Adipocyte (in vitro differentiated cells): Measurements from ENCODE around the gene CTNS.

ENCODE experiments used
- DNase-seq: peaks from one replicate; pipeline ENCODE4 v3.0.0-alpha.2; 2015; ENCODE audit warnings: low read depth
- H3K27me3 ChIP-seq: replicated peaks from 2 replicates; pipeline ENCODE4 v1.7.0; 2013; ENCODE audit warnings: mild to moderate bottlenecking, low read length, moderate library complexity; ENCODE audit not compliant: control insufficient read depth, insufficient read depth
- H3K36me3 ChIP-seq: 2 replicates; pipeline ENCODE4 v1.7.0; 2013; ENCODE audit warnings: low read length, mild to moderate bottlenecking, moderate library complexity; ENCODE audit not compliant: control insufficient read depth, insufficient read depth, severe bottlenecking
- H3K4me1 ChIP-seq: 2 replicates; pipeline ENCODE4 v1.7.0; 2013; ENCODE audit warnings: mild to moderate bottlenecking, low read length, moderate library complexity; ENCODE audit not compliant: control insufficient read depth, insufficient read depth
- H3K4me3 ChIP-seq: 2 replicates; pipeline ENCODE4 v1.7.0; 2013; ENCODE audit warnings: mild to moderate bottlenecking, low read length, moderate library complexity
- H3K9ac ChIP-seq: 2 replicates; pipeline ENCODE4 v1.7.0; 2013; ENCODE audit warnings: mild to moderate bottlenecking, low read length, moderate library complexity
- H3K9me3 ChIP-seq: 2 replicates; pipeline ENCODE4 v1.7.0; 2013; ENCODE audit warnings: mild to moderate bottlenecking, low read length, moderate library complexity; ENCODE audit not compliant: control insufficient read depth

The CTNS gene

GRCh38 chr17:3636154-3636907 lies at the start of gene CTNS, which contains the start of gene SHPK:
CTNS (plus strand) TSS chr17:3636760; CDS start chr17:3640207, 3,447 bp downstream.
SHPK (minus strand) TSS chr17:3636250; CDS start chr17:3636219, 31 bp downstream.
- Histone ChIP-seq H3K27me3 (no peaks in the 10 kb centered on the region), H3K4me1 (peaks cover 28% of the 10 kb centered on the region), H3K9me3 (no peaks in the 10 kb centered on the region), H3K4me3 (peak within 1 kb of the TSS; percentile 96), H3K9ac (peak within 1 kb of the TSS; percentile 91), H3K36me3 (peaks cover 7% of the 10 kb centered on the region)
- DNase-seq = peak; percentile 99

- no peaks in the 10 kb centered on the region for H3K27me3 ChIP-seq
- no peaks in the 10 kb centered on the region for H3K9me3 ChIP-seq
- no peak for DNase-seq
- H3K4me1 ChIP-seq = peaks cover 2% of the 10 kb centered on the region
- H3K4me3 ChIP-seq = no peak overlapping the region
- peaks cover 42% of the 10 kb centered on the region for H3K36me3 ChIP-seq
- H3K9ac ChIP-seq = no peak overlapping the region
Observed at GRCh38 chr17:3589784-3590183, 46.8 kb upstream of the CTNS start.

- H3K4me3 ChIP-seq = no peak overlapping the region
- H3K9ac ChIP-seq = no peak overlapping the region
- peaks cover 42% of the 10 kb centered on the region for H3K36me3 ChIP-seq
- DNase-seq = no peak
- H3K27me3 ChIP-seq = no peaks in the 10 kb centered on the region
- peaks cover 2% of the 10 kb centered on the region for H3K4me1 ChIP-seq
- no peaks in the 10 kb centered on the region for H3K9me3 ChIP-seq
Observed at GRCh38 chr17:3590231-3590630, 46.3 kb upstream of the CTNS start.

DNA sequence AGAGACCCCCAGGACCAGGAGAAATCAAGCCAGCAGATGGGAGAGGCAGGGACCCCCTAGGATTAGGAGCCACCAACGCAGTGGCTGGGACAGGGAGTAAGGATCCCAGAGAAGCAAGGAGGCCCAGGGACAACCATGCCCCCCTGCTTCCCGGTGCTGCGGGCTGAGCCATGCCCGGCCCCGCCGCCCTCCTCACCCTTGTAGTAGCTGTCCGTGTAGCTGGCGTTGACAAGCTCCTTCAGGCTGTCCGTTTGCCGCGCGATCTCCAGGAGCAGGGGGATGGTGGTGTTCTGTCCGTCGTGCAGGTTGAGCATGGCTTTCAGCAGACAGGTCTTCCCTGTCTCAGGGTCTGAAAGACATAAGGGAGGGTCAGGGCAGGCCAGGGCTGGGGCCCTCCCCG lies 45.8 kb upstream of the CTNS start:
- no peak for DNase-seq
- Histone ChIP-seq H3K9ac (no peak overlapping the region), H3K36me3 (peaks cover 37% of the 10 kb centered on the region)

DNA sequence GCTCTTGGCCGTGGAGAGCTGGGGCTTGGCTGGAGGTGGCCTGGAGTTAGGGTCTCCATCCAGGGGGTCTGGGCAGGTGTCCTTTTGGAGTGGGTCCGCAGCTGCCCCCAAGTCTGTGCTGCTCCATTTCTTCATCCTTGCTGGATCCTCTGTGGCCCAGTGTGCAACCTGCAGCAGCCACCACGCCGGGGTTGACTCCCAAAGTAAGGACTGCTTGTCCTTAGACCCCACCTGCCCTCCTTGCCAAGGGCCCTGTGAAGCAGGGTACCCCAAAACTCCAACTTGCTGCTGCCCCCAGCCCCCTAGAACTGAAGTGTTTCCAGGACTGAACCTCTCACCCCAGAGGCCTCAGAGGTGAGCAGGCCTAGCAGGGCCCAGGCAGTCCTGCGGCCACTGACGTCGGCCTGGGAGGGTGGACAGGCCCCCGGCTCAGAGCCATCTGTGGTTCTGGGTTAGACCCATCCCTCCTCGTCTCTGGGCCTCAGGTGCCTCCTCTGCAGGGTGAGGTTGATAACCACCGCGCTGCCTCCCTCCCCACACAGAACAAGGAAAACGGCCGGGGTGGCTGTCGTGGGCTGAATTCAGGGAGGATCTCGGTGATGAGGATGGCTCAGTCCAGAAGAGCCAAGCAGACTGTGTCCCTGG lies 44.2 kb upstream of the CTNS start:
- Histone ChIP-seq H3K4me1 (peaks cover 2% of the 10 kb centered on the region), H3K9ac (no peak overlapping the region), H3K4me3 (no peak overlapping the region), H3K27me3 (no peaks in the 10 kb centered on the region), H3K9me3 (no peaks in the 10 kb centered on the region), H3K36me3 (peaks cover 28% of the 10 kb centered on the region)
- DNase-seq = no peak

More for the DNA sequence above, 45.8 kb upstream of the CTNS start:
- Histone ChIP-seq H3K27me3 (no peaks in the 10 kb centered on the region), H3K9me3 (no peaks in the 10 kb centered on the region), H3K4me3 (no peak overlapping the region), H3K4me1 (peaks cover 2% of the 10 kb centered on the region)

DNA sequence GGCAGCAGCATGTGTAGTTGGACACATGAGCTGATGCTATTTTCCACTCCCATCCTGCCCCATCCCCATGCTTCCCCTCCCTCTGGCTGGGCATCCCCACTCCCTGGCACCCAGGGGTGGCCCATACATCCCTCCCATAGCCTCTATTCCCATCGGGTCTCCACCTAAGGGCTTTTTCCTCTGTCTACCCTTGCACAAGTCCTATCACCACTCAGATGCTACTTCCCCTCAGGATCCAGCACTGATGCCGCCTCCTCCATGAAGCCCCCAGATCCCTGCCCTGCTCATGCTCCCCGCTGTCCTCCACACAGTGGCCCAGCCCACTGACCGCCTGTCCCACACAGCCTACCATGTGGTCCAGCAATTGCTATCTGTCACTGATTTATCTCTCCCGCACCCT lies 43.2 kb upstream of the CTNS start:
- H3K4me1 ChIP-seq = peaks cover 2% of the 10 kb centered on the region
- DNase-seq = no peak
- H3K27me3 ChIP-seq = no peaks in the 10 kb centered on the region
- H3K4me3 ChIP-seq = no peak overlapping the region
- no peaks in the 10 kb centered on the region for H3K9me3 ChIP-seq
- H3K9ac ChIP-seq = no peak overlapping the region
- H3K36me3 ChIP-seq = peaks cover 21% of the 10 kb centered on the region

DNA sequence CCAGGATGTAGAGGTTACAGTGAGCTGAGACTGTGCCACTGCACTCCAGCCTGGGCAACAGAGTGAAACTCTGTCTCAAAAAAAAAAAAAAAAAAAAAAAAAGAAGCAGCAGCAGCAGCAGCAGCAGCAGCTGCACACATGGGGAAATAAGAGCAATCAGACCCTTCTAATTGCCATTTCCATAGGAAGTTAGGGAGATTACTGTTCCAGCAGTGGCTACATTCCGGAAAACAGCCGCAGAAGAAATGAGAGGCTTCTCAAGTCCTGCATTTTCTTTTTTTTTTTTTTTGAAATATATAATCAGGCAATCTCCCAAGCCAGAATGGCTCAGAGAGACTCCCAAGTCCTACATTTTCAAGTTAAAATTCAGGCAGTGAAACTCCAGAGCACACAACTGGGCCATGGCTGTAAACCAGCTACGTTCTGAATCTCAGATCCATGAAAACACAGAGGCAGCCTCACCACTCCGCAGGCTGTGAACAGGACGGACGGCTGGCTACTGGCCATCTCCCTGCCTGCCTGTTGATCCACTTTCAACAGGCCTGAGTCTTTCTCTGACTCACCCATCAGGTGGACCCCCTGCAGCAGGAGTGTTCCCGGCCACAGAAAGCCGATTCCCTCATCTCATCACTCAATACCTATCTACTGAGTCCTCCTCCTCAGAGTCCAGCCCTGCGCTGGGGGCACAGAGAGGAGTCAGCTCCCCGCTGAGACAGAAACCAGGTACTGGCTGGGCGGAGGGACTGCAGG lies 42.3 kb upstream of the CTNS start:
- H3K9ac ChIP-seq = peak overlapping the region; percentile 29
- H3K36me3 ChIP-seq = peaks cover 21% of the 10 kb centered on the region
- H3K27me3 ChIP-seq = no peaks in the 10 kb centered on the region
- no peaks in the 10 kb centered on the region for H3K9me3 ChIP-seq
- H3K4me1 ChIP-seq = peaks cover 2% of the 10 kb centered on the region
- DNase-seq = peak; percentile 1
- no peak overlapping the region for H3K4me3 ChIP-seq

- H3K4me1 ChIP-seq = peaks cover 2% of the 10 kb centered on the region
- no peaks in the 10 kb centered on the region for H3K9me3 ChIP-seq
- H3K36me3 ChIP-seq = peaks cover 14% of the 10 kb centered on the region
Observed at GRCh38 chr17:3594976-3595375, 41.6 kb upstream of the CTNS start.

GRCh38 chr17:3596804-3597464 lies 39.6 kb upstream of the CTNS start:
- Histone ChIP-seq H3K36me3 (no peaks in the 10 kb centered on the region), H3K27me3 (no peaks in the 10 kb centered on the region), H3K9me3 (no peaks in the 10 kb centered on the region), H3K4me1 (peaks cover 2% of the 10 kb centered on the region), H3K9ac (no peak overlapping the region), H3K4me3 (no peak overlapping the region)
- no peak for DNase-seq

More at GRCh38 chr17:3594976-3595375, 41.6 kb upstream of the CTNS start:
- Histone ChIP-seq H3K4me3 (no peak overlapping the region), H3K27me3 (no peaks in the 10 kb centered on the region), H3K9ac (no peak overlapping the region)
- no peak for DNase-seq

DNA sequence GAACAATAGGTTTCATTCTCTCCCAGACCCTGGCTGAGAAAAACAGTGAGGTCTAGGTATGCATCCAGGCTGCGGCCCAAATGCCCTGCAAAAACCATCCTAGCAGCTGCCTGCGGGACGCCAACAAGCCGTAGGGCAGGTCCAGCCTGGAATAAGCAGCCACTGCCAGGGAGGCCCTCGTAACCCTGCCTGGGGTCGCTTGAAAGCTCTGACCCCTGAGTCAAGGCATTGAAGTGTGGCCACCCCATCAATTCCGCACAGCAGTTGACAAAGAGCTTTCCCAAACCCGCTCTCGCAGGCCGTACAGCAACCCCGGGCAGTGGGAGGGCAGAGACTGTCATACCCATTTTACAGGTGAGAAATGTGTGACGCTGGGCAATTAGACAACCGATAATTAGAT lies 38.5 kb upstream of the CTNS start:
- H3K9ac ChIP-seq = no peak overlapping the region
- H3K9me3 ChIP-seq = no peaks in the 10 kb centered on the region
- H3K36me3 ChIP-seq = no peaks in the 10 kb centered on the region
- H3K27me3 ChIP-seq = no peaks in the 10 kb centered on the region
- no peak overlapping the region for H3K4me3 ChIP-seq
- DNase-seq = no peak
- peaks cover 2% of the 10 kb centered on the region for H3K4me1 ChIP-seq
